KOPT-K1 (cell line): ENCODE data around the gene HHIP.
A peak's percentile ranks its signal among the peaks of the same experiment; 100 is the strongest.
"Not testable (repeated sequence)": the region's sequence is repeated elsewhere in the genome, so short reads cannot be mapped to it uniquely, and the experiment has no call there.

Source experiments
- H3K27ac ChIP-seq: fragments of 200-600 bp; sonication (generic); 2 replicates; pipeline ENCODE4 v1.5.1; 2016; ENCODE audit warnings: antibody characterized with exemption, mild to moderate bottlenecking, low read depth, low read length; ENCODE audit not compliant: poor library complexity, severe bottlenecking
- H3K36me3 ChIP-seq: fragments of 200-600 bp; sonication (generic); 2 replicates; pipeline ENCODE4 v1.5.1; 2017; ENCODE audit warnings: antibody characterized with exemption, mild to moderate bottlenecking, low read length, moderate library complexity; ENCODE audit not compliant: insufficient read depth
- H3K9me3 ChIP-seq: fragments of 200-600 bp; sonication (generic); 2 replicates; pipeline ENCODE4 v1.5.1; 2017; ENCODE audit warnings: antibody characterized with exemption, low read length, mild to moderate bottlenecking; ENCODE audit not compliant: insufficient read depth, poor library complexity, severe bottlenecking

The HHIP gene

GRCh38 chr4:144739511-144740033, 93.6 kb downstream of the HHIP start:
- no peaks in the 10 kb centered on the region for H3K9me3 ChIP-seq
- H3K36me3 ChIP-seq, result peaks cover 71% of the 10 kb centered on the region
- no peak overlapping the region for H3K27ac ChIP-seq

- no peak overlapping the region for H3K27ac ChIP-seq
- H3K36me3 ChIP-seq, result peaks cover 64% of the 10 kb centered on the region
- H3K9me3 ChIP-seq, result no peaks in the 10 kb centered on the region
Observed at GRCh38 chr4:144740316-144740715, 94.4 kb downstream of the HHIP start.

GRCh38 chr4:144748814-144749555, 103.0 kb downstream of the HHIP start:
- Histone ChIP-seq H3K9me3 (peaks cover 9% of the 10 kb centered on the region), H3K27ac (no peak overlapping the region), H3K36me3 (peaks cover 20% of the 10 kb centered on the region)

GRCh38 chr4:144750348-144750747, 104.4 kb downstream of the HHIP start:
- Histone ChIP-seq H3K27ac (no peak overlapping the region), H3K36me3 (peaks cover 19% of the 10 kb centered on the region), H3K9me3 (peaks cover 9% of the 10 kb centered on the region)

- Histone ChIP-seq H3K9me3 (peaks cover 4% of the 10 kb centered on the region), H3K27ac (no peak overlapping the region), H3K36me3 (no peaks in the 10 kb centered on the region)
Observed at GRCh38 chr4:144754562-144755410, 108.8 kb downstream of the HHIP start.

- Histone ChIP-seq H3K27ac (no peak overlapping the region), H3K36me3 (no peaks in the 10 kb centered on the region), H3K9me3 (peaks cover 4% of the 10 kb centered on the region)
Observed at GRCh38 chr4:144757969-144758368, 112.0 kb downstream of the HHIP start.

GRCh38 chr4:144768809-144769208, 122.9 kb downstream of the HHIP start:
- H3K36me3 ChIP-seq, H3K9me3 ChIP-seq, H3K27ac ChIP-seq: not testable (repeated sequence)

- no peak overlapping the region for H3K27ac ChIP-seq
- no peaks in the 10 kb centered on the region for H3K9me3 ChIP-seq
- no peaks in the 10 kb centered on the region for H3K36me3 ChIP-seq
Observed at GRCh38 chr4:144778364-144778763, 132.4 kb downstream of the HHIP start.

- H3K9me3 ChIP-seq, result no peaks in the 10 kb centered on the region
- H3K36me3 ChIP-seq, result no peaks in the 10 kb centered on the region
- peak overlapping the region; percentile 47 for H3K27ac ChIP-seq
Observed at GRCh38 chr4:144782345-144782744, 136.4 kb downstream of the HHIP start.

GRCh38 chr4:144785961-144786360, 140.0 kb downstream of the HHIP start:
- Histone ChIP-seq H3K36me3 (no peaks in the 10 kb centered on the region), H3K9me3 (peaks cover under 1% of the 10 kb centered on the region), H3K27ac (no peak overlapping the region)

GRCh38 chr4:144787365-144788258, 141.7 kb downstream of the HHIP start:
- H3K9me3 ChIP-seq, result peaks cover 10% of the 10 kb centered on the region
- no peak overlapping the region for H3K27ac ChIP-seq
- no peaks in the 10 kb centered on the region for H3K36me3 ChIP-seq

- Histone ChIP-seq H3K9me3 (peaks cover 10% of the 10 kb centered on the region), H3K27ac (no peak overlapping the region), H3K36me3 (no peaks in the 10 kb centered on the region)
Observed at GRCh38 chr4:144788469-144788868, 142.5 kb downstream of the HHIP start.

- not testable (repeated sequence) for H3K27ac ChIP-seq, H3K36me3 ChIP-seq
- peaks cover 10% of the 10 kb centered on the region for H3K9me3 ChIP-seq
Observed at GRCh38 chr4:144791933-144792332, 146.0 kb downstream of the HHIP start.
